Measurements from ENCODE around the gene SIPA1L3.

The SIPA1L3 gene

GRCh38 chr19:38206006-38206745 is 299.2 kb downstream of the SIPA1L3 start:
- no peak overlapping the region for H3K4me3 ChIP-seq (ENCODE audit: low read depth, low read length)

- H3K4me3 ChIP-seq (ENCODE audit: low read depth, low read length), result no peak overlapping the region
These were observed 299.9 kb downstream of the SIPA1L3 start for GRCh38 chr19:38206928-38207327.

- no peak overlapping the region for H3K4me3 ChIP-seq (ENCODE audit: low read depth, low read length)
These were observed 300.5 kb downstream of the SIPA1L3 start for GRCh38 chr19:38207543-38207942.

GRCh38 chr19:38208571-38208970 is 301.6 kb downstream of the SIPA1L3 start:
- H3K4me3 ChIP-seq (ENCODE audit: low read depth, low read length), result no peak overlapping the region

- peak overlapping the region; percentile 40 for H3K4me3 ChIP-seq (ENCODE audit: low read depth, low read length)
These were observed 302.1 kb downstream of the SIPA1L3 start for GRCh38 chr19:38209152-38209551.

GRCh38 chr19:38209671-38210457 is 302.9 kb downstream of the SIPA1L3 start:
- peak overlapping the region; percentile 40 for H3K4me3 ChIP-seq (ENCODE audit: low read depth, low read length)

- peak overlapping the region; percentile 40 for H3K4me3 ChIP-seq (ENCODE audit: low read depth, low read length)
These were observed 303.5 kb downstream of the SIPA1L3 start for GRCh38 chr19:38210458-38210987.

GRCh38 chr19:38211151-38211591 is 304.2 kb downstream of the SIPA1L3 start:
- peak overlapping the region; percentile 4 for H3K4me3 ChIP-seq (ENCODE audit: low read depth, low read length)

- no peak overlapping the region for H3K4me3 ChIP-seq (ENCODE audit: low read depth, low read length)
These were observed 304.8 kb downstream of the SIPA1L3 start for GRCh38 chr19:38211766-38212165.

GRCh38 chr19:38213469-38213868 is 306.5 kb downstream of the SIPA1L3 start:
- H3K4me3 ChIP-seq (ENCODE audit: low read depth, low read length), result no peak overlapping the region

- no peak overlapping the region for H3K4me3 ChIP-seq (ENCODE audit: low read depth, low read length)
These were observed 307.1 kb downstream of the SIPA1L3 start for GRCh38 chr19:38213911-38214625.

- no peak overlapping the region for H3K4me3 ChIP-seq (ENCODE audit: low read depth, low read length)
These were observed 310.0 kb downstream of the SIPA1L3 start for GRCh38 chr19:38216785-38217641.

GRCh38 chr19:38218204-38218603 is 311.2 kb downstream of the SIPA1L3 start:
- H3K4me3 ChIP-seq (ENCODE audit: low read depth, low read length), result no peak overlapping the region

GRCh38 chr19:38219221-38219620 is 312.2 kb downstream of the SIPA1L3 start:
- H3K4me3 ChIP-seq (ENCODE audit: low read depth, low read length), result no peak overlapping the region

- no peak overlapping the region for H3K4me3 ChIP-seq (ENCODE audit: low read depth, low read length)
These were observed 314.4 kb downstream of the SIPA1L3 start for GRCh38 chr19:38221421-38221820.

GRCh38 chr19:38221919-38222830 is 315.2 kb downstream of the SIPA1L3 start:
- no peak overlapping the region for H3K4me3 ChIP-seq (ENCODE audit: low read depth, low read length)

GRCh38 chr19:38223119-38223523 is 316.1 kb downstream of the SIPA1L3 start:
- H3K4me3 ChIP-seq (ENCODE audit: low read depth, low read length), result no peak overlapping the region

- peak overlapping the region; percentile 33 for H3K4me3 ChIP-seq (ENCODE audit: low read depth, low read length)
These were observed 316.6 kb downstream of the SIPA1L3 start for GRCh38 chr19:38223617-38224013.
